HEK293 (cell line): ENCODE results near the gene HDAC10.
"Not testable (repeated sequence)": the region's sequence is repeated elsewhere in the genome, so short reads cannot be mapped to it uniquely, and the experiment has no call there.

Experiments used
- CTCF ChIA-PET: fragments of 350-600 bp; formaldehyde crosslinking; extraction: SDS; loops from one replicate; lab custom pipeline; 2021; ENCODE audit warnings: antibody characterized with exemption; lab: Yijun Ruan, JAX
- POLR2A ChIA-PET: fragments of 300-600 bp; formaldehyde crosslinking; extraction: SDS; loops from one replicate; lab custom pipeline; 2020; ENCODE audit warnings: antibody characterized with exemption, inconsistent platforms; lab: Yijun Ruan, JAX
- H3K27ac ChIP-seq: fragments of 200-500 bp; sonication (Bioruptor generic); 2 replicates; pipeline ENCODE4 v1.5.1; 2014; ENCODE audit warnings: low read depth, low read length, control low read depth, inconsistent platforms; ENCODE audit errors: extremely low read depth
- H3K36me3 ChIP-seq, 2 experiments: fragments of 200-500 bp in 1 of 2; sonication (Bioruptor generic) in 1 of 2; 1 replicate in 1 of 2; 2 replicates in 1 of 2; pipeline ENCODE4 v1.5.1; 2014 to 2017; ENCODE audit warnings: inconsistent platforms in 2 of 2, low read length in 2 of 2; ENCODE audit not compliant: control insufficient read depth in 2 of 2, insufficient read depth in 1 of 2
- H3K4me1 ChIP-seq: fragments of 200-500 bp; sonication (Bioruptor generic); 2 replicates; pipeline ENCODE4 v1.5.1; 2014; ENCODE audit warnings: mild to moderate bottlenecking, low read length, inconsistent platforms; ENCODE audit not compliant: control insufficient read depth, insufficient read depth
- H3K4me3 ChIP-seq: 2 replicates; pipeline ENCODE4 v1.5.1; 2011; ENCODE audit warnings: low read depth, mild to moderate bottlenecking, control low read depth, low read length, moderate library complexity
- H3K9me3 ChIP-seq: fragments of 200-500 bp; sonication (Bioruptor generic); 2 replicates; pipeline ENCODE4 v1.5.1; 2014; ENCODE audit warnings: low read depth, low read length, inconsistent platforms; ENCODE audit not compliant: control insufficient read depth, insufficient read depth
- EGR2 ChIP-seq: fragments of 450-650 bp; formaldehyde crosslinking; IDR thresholded peaks from 2 replicates; pipeline ENCODE4 v1.5.1; 2016; ENCODE audit warnings: low read depth, missing biosample characterization, missing genetic modification characterization
- SP2 ChIP-seq: fragments of 450-650 bp; formaldehyde crosslinking; IDR thresholded peaks from 2 replicates; pipeline ENCODE4 v1.5.1; 2016; ENCODE audit warnings: missing biosample characterization, missing genetic modification characterization
- WT1 ChIP-seq: fragments of 450-650 bp; formaldehyde crosslinking; IDR thresholded peaks from 2 replicates; pipeline ENCODE4 v1.5.1; 2016; ENCODE audit warnings: missing biosample characterization, missing genetic modification characterization
- ZBTB8A ChIP-seq: fragments of 450-650 bp; formaldehyde crosslinking; IDR thresholded peaks from 2 replicates; pipeline ENCODE4 v1.5.1; 2016; ENCODE audit warnings: missing biosample characterization, missing genetic modification characterization
- ZFHX2 ChIP-seq: fragments of 450-650 bp; formaldehyde crosslinking; conservative IDR thresholded peaks from 2 replicates; pipeline ENCODE4 v1.5.1; 2016; ENCODE audit warnings: missing biosample characterization, missing genetic modification characterization
- ZNF155 ChIP-seq: fragments of 450-650 bp; formaldehyde crosslinking; IDR thresholded peaks from 2 replicates; pipeline ENCODE4 v1.5.1; 2016; ENCODE audit warnings: missing biosample characterization, missing genetic modification characterization
- ZNF2 ChIP-seq: fragments of 450-650 bp; formaldehyde crosslinking; IDR thresholded peaks from 2 replicates; pipeline ENCODE4 v1.5.1; 2016; ENCODE audit warnings: missing biosample characterization, missing genetic modification characterization
- ZNF394 ChIP-seq: fragments of 450-650 bp; formaldehyde crosslinking; IDR thresholded peaks from 2 replicates; pipeline ENCODE4 v1.5.1; 2016; ENCODE audit warnings: missing biosample characterization, missing genetic modification characterization, mild to moderate bottlenecking, moderate library complexity, borderline replicate concordance
- ZNF529 ChIP-seq: fragments of 450-650 bp; formaldehyde crosslinking; IDR thresholded peaks from 2 replicates; pipeline ENCODE4 v1.5.1; 2017; ENCODE audit warnings: missing genetic modification characterization, missing biosample characterization; ENCODE audit not compliant: insufficient replicate concordance
- ZNF544 ChIP-seq: fragments of 450-650 bp; formaldehyde crosslinking; IDR thresholded peaks from 2 replicates; pipeline ENCODE4 v1.5.0; 2017; ENCODE audit warnings: missing biosample characterization, missing genetic modification characterization
- ZNF623 ChIP-seq: fragments of 450-650 bp; formaldehyde crosslinking; IDR thresholded peaks from 2 replicates; pipeline ENCODE4 v1.5.1; 2016; ENCODE audit warnings: missing biosample characterization, missing genetic modification characterization
- ZNF654 ChIP-seq: fragments of 450-650 bp; formaldehyde crosslinking; IDR thresholded peaks from 2 replicates; pipeline ENCODE4 v1.5.1; 2016; ENCODE audit warnings: low read depth, missing biosample characterization, missing genetic modification characterization
- ZNF792 ChIP-seq: fragments of 450-650 bp; formaldehyde crosslinking; IDR thresholded peaks from 2 replicates; pipeline ENCODE4 v1.5.1; 2016; ENCODE audit warnings: missing biosample characterization, missing genetic modification characterization
- TF ChIP-seq, protein P1 (sequence below): fragments of 450-650 bp; formaldehyde crosslinking; IDR thresholded peaks from 2 replicates; pipeline ENCODE4 v1.5.1; 2016; ENCODE audit warnings: missing biosample characterization, missing genetic modification characterization
- TF ChIP-seq, protein P2 (sequence below): fragments of 450-650 bp; formaldehyde crosslinking; IDR thresholded peaks from 2 replicates; pipeline ENCODE4 v1.5.1; 2016; ENCODE audit warnings: missing biosample characterization, missing genetic modification characterization

The HDAC10 gene

DNA sequence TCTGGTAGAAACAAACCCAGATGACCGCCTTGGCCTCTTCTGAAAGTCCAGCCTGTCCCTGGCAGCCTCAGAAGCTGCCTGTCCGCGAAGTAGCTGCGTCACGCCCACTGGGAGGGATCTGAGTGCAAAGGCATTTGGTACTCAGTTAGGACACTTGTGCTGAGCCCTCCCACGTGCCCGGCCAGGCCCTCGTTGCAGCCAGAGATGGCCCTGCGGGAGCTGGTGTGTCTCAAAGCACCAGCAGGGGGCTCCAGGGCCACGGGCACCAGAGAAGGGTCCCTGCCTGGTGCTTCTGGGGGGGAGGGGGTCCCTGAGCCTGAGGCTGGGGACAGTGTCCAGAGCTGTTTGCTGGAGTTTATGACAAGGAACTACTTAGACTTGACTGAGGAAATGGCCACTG, 44.5 kb downstream of the HDAC10 start:
- peaks cover 24 to 78% of the 10 kb centered on the region in 2 experiments for H3K36me3 ChIP-seq
- ChIA-PET CTCF (interaction anchor here (0.7 to 2.8 kb wide), 9 partner anchors 15 to 254 kb away, joined by 3 to 13 read pairs (median 3); no protein-coding TSS in a partner anchor), POLR2A (interaction anchor here (1.0 kb wide), 1 partner anchor 58 kb away, joined by 4 read pairs; no protein-coding TSS in a partner anchor)

DNA sequence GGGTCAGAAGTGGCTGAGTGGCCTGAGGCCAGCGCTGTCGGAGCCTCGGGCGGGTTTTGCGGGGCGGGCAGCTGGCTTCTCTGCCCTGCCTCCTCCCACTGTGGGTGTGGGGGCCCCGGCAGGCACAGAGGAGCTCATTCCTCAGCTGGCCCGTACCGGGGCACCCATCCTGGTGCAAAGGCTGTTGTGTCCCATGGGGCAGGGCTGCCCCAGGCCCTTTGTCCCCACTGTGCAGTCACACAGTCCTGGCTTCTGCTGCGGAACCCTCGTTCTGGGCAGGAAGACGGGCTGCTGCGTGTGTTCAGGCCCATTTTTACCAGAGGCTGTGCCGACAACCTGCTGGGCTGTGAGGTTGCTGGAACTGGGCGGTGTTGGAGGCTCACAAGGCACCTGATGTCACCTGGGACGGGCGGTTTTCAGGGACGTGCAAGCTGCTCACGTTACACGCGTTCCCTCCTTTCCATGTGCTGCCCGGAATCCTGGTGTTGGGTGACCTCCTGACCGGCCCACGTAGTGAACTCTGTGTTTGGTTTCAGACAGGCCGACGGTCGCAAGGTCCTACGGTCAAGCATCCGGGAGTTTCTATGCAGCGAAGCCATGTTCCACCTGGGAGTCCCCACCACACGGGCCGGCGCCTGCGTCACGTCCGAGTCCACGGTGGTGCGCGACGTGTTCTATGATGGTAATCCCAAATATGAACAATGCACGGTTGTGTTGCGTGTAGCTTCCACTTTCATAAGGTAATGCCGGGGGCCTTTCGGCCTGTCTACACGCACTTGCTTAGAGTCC, 45.1 kb downstream of the HDAC10 start:
- Histone ChIP-seq H3K4me3 (no peak overlapping the region), H3K27ac (no peak overlapping the region), H3K36me3 (peaks cover 20 to 73% of the 10 kb centered on the region in 2 experiments), H3K9me3 (no peaks in the 10 kb centered on the region), H3K4me1 (no peaks in the 10 kb centered on the region)
- ChIA-PET POLR2A (interaction anchor here (0.7 to 1.0 kb wide), 2 partner anchors 13 to 57 kb away, joined by 3 to 4 read pairs; no protein-coding TSS in a partner anchor), CTCF (interaction anchor here (0.7 to 2.8 kb wide), 8 partner anchors 16 to 254 kb away, joined by 3 to 13 read pairs (median 3); no protein-coding TSS in a partner anchor)
- TF ChIP-seq ZNF394 (tag by site-specific recombination) (no peak), ZNF623 (tag by site-specific recombination) (peak; percentile 35; the same call in 1 of the 2 replicates)

More for the DNA sequence above, 44.5 kb downstream of the HDAC10 start:
- TF ChIP-seq ZNF2 (tag by site-specific recombination), result 0 out of 2 replicates have a peak, but pooled peaks have one; percentile 31
- no peak for TF ChIP-seq ZNF654 (tag by site-specific recombination)
- TF ChIP-seq ZNF529 (tag by site-specific recombination), result no peak
- TF ChIP-seq, protein P1, sequence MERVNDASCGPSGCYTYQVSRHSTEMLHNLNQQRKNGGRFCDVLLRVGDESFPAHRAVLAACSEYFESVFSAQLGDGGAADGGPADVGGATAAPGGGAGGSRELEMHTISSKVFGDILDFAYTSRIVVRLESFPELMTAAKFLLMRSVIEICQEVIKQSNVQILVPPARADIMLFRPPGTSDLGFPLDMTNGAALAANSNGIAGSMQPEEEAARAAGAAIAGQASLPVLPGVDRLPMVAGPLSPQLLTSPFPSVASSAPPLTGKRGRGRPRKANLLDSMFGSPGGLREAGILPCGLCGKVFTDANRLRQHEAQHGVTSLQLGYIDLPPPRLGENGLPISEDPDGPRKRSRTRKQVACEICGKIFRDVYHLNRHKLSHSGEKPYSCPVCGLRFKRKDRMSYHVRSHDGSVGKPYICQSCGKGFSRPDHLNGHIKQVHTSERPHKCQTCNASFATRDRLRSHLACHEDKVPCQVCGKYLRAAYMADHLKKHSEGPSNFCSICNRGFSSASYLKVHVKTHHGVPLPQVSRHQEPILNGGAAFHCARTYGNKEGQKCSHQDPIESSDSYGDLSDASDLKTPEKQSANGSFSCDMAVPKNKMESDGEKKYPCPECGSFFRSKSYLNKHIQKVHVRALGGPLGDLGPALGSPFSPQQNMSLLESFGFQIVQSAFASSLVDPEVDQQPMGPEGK, result peak; percentile 45
- no peak for TF ChIP-seq ZNF544 (tag by site-specific recombination)
- TF ChIP-seq WT1 (tag by site-specific recombination), result no peak
- peak; percentile 50; the same call in 1 of the 2 replicates for TF ChIP-seq EGR2 (tag by site-specific recombination)
- TF ChIP-seq ZNF155 (tag by site-specific recombination), result no peak
- TF ChIP-seq ZBTB8A, result peak; percentile 29; the same call in 1 of the 2 replicates
- TF ChIP-seq SP2 (tag by site-specific recombination), result peak; percentile 20; the same call in 1 of the 2 replicates
- no peak for TF ChIP-seq ZNF792 (tag by site-specific recombination)
- TF ChIP-seq, protein P2, sequence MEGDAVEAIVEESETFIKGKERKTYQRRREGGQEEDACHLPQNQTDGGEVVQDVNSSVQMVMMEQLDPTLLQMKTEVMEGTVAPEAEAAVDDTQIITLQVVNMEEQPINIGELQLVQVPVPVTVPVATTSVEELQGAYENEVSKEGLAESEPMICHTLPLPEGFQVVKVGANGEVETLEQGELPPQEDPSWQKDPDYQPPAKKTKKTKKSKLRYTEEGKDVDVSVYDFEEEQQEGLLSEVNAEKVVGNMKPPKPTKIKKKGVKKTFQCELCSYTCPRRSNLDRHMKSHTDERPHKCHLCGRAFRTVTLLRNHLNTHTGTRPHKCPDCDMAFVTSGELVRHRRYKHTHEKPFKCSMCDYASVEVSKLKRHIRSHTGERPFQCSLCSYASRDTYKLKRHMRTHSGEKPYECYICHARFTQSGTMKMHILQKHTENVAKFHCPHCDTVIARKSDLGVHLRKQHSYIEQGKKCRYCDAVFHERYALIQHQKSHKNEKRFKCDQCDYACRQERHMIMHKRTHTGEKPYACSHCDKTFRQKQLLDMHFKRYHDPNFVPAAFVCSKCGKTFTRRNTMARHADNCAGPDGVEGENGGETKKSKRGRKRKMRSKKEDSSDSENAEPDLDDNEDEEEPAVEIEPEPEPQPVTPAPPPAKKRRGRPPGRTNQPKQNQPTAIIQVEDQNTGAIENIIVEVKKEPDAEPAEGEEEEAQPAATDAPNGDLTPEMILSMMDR, result peak; percentile 66
- peak; percentile 52; the same call in 1 of the 2 replicates for TF ChIP-seq ZFHX2 (tag by site-specific recombination)
- H3K4me1 ChIP-seq, result no peaks in the 10 kb centered on the region
- H3K9me3 ChIP-seq, result no peaks in the 10 kb centered on the region
- no peak overlapping the region for H3K27ac ChIP-seq
- H3K4me3 ChIP-seq, result no peak overlapping the region

DNA sequence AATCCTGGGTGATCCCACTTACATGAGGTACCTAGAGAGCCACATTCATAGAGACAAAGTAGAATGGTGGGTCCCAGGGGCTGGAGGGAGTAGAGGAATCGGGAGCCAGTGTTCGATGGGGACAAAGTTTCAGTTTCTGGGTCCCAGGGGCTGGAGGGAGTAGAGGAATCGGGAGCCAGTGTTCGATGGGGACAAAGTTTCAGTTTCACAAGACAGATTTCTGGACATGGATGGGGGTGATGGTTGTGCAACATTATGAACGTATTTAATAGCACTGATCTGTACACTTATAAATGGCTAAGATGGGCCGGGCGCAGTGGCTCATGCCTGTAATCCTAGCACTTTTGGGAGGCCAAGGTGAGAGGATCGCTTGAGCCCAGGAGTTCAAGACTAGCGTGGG, 46.1 kb downstream of the HDAC10 start:
- H3K4me3 ChIP-seq, H3K9me3 ChIP-seq, H3K4me1 ChIP-seq, H3K27ac ChIP-seq: not testable (repeated sequence)
- CTCF ChIA-PET, result interaction anchor here (1.1 to 2.8 kb wide), 2 partner anchors 56 to 63 kb away, joined by 3 to 13 read pairs; no protein-coding TSS in a partner anchor
- POLR2A ChIA-PET, result interaction anchor here (0.6 to 0.7 kb wide), 2 partner anchors 14 to 343 kb away, joined by 3 read pairs; no protein-coding TSS in a partner anchor
- peaks cover 20 to 63% of the 10 kb centered on the region in 2 experiments for H3K36me3 ChIP-seq
